ENCODE results near the gene CANX. TPM values are rescaled to one million over a fixed set of nuclear protein-coding genes. Genes with fewer than 3 reads are reported as not detected.
A peak's percentile ranks its signal among the peaks of the same experiment; 100 is the strongest.

CANX gene
- total RNA-seq, 1 donor from 2014 or later, result 633 TPM

DNA sequence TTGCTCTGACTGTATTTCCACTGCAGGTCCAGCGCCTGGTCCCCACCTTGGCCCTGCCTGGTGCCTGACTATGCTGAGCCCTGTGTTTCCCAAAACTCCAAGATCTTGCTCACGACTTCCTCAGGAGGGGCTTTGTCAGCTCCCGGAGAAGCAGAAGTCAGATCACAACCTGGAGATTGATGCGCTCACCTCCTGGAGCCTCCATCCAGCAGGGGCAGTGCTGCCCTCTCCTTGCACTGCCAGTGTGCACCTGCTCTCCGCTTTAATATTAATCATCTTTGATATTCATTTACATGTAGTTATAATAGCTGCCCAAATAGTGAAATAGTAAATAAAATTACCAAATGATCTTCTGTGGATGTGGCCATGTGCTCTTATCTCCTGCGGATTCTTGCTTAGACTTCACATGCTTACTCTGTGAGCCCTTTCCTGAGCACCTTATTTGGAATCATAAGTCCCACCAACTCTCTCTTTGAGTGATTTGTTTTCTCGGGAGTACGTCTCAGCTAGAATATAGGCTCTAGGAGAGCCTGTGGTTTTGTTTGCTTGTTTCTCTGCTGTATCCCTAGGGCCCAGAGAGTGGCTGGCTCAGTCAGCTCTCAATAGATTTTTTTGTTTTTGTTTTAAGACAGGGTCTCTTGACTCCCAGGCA is 51.2 kb downstream of the CANX start:
- DNase-seq (ENCODE audit: low read depth, low spot score), result no peak

DNA sequence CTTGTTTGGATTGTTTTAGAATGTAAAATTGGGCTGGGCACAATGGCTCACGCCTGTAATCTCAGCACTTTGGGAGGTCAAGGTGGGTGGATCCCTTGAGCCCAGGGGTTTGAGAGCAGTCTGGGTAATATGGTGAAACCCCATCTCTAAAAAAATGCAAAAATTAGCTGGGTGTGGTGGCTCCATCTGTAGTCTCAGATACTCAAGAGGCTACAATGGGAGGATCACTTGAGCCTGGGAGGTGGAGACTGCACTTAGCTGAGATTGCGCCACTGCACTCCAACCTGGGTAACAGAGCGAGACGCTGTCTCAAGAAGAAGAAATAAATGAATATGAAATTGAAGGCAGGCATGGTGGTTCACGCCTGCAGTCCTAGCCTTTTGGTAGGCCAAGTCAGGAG is 55.2 kb downstream of the CANX start:
- DNase-seq (ENCODE audit: low read depth, low spot score), result no peak

DNA sequence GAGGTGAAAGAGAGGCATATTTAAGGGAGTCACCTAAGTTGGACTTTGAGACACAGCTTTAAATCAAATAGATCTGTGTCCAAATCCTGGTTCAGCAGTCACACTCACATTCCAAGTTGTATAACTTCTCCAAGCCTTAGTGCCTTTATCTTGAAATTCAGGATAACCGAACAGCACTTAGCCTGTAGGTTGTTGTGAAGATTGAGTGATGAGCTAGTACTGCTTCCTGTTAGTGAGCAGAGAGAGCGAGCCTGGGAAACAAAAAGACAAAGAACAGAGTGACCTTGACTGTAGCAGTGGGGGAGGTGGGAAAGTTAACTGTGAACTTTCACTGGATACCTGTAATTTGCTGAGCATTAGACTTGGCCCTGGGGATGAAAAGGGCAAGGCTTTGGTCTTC is 56.3 kb downstream of the CANX start:
- DNase-seq (ENCODE audit: low read depth, low spot score), result no peak

DNA sequence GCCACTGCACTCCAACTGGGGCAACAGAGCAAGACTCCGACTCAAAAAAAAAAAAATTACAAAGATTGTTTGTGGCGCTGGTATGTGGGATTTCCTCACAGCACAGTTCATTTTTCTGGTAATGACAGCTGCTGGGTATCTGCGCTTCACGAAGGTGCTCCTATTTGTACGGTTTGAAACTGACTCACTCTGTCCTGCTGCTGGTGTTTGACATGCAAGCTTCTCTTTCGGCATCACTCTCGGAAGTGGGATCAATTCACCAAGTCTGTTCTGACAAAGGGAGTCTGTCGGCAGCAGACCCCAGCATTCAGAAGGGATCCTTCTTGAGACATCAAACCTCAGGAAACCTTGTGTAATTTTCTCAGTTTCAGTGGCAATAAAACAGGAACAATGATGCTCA is 60.2 kb downstream of the CANX start:
- no peak for DNase-seq (ENCODE audit: low read depth, low spot score)

DNA sequence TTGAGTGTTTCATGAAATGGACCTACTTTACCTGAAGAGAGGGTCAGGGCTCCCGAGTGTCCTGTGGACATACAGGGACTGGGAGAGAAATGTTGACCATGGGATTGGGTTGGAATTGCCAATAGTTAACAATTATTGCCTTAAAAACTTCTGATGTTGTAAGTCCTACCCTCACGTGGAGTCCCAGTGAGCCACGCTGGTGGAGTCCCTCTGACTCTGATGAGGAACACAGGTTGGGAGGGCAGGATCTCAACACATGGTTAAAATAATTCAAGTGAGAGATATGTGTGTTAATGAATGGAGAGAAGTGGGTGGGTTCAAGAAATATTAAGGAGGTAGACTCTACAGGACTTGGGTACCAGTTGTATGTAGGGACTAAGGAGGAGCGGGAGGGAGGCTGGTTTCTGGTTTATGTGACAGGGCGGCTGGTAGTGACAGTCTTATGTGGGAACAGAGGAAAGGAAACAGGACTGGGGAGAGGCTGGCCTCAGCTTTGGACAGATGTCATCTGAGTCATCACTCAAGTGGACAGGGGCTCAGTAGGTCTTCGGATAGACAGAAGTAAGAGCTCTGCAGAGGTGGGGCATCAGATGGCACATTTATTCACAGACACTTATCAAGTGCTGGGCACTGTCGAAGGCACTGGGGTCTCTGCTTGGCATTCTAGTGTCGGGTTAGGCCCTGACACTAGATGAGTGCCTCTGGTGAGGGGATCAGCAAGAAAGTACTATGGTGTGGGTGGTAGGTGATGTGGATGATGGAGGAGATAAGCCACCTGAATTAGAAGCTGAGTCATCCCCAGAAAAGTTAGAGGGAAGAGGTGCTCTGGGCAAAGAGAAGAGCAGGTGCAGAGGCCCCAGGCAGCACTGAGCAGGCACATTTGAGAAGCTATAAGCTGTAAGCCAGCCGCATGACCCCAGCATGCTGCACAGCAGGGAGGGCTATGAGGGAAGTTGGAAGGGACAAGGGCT is 61.1 kb downstream of the CANX start:
- DNase-seq (ENCODE audit: low read depth, low spot score), result no peak

DNA sequence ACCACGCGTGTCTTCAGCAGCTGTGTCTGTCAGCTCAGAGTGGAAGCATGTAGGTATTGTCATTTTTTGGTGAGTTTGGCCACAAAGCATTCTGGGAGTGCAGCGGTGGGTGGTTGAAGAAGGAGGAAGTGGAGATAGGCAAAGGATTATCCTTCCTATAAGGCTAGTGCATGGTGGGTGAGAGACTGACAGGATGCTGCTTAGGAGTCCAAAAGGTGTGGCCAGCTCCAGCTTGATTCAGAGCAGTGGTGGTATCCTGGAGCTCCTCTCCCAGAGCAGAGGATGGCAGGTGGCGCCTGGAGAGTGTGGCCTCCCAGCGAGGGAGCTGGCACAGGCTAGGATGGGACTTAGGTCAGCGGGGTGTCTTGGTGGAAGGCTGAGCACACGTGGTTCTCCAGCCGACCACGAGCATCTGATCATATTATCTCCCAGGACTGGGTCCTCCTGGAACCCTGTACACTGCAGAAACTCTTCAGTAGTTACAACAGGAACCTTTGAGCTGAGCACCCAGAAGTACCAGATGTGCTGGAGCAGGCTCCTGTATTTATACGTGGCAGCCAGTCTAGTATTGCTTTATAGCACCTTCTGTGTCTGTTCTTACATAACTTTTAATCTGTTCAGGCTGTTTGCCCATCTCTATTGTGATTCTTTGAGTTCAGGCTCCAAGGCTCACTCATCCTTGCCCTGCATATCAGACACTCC is 63.5 kb downstream of the CANX start:
- DNase-seq (ENCODE audit: low read depth, low spot score), result no peak

DNA sequence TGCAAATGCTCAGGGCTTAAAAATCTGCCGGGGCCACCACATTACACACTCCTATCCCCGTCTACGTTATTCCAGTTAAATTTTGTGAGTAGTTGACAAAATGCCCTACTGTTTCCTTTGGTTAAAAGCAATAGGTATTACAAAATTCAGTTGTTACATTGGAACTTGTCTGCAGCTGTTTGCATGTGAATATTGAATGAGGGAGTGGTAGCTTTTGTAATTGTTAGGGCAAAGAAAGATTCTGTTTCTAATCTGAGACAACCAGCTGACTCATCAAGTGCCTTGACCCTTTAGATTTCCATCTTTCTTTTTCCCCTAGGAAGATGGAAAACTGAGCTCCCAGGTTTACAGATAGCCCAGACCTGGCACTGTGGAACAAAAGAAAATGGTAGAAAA is 64.0 kb downstream of the CANX start:
- DNase-seq (ENCODE audit: low read depth, low spot score), result no peak

DNA sequence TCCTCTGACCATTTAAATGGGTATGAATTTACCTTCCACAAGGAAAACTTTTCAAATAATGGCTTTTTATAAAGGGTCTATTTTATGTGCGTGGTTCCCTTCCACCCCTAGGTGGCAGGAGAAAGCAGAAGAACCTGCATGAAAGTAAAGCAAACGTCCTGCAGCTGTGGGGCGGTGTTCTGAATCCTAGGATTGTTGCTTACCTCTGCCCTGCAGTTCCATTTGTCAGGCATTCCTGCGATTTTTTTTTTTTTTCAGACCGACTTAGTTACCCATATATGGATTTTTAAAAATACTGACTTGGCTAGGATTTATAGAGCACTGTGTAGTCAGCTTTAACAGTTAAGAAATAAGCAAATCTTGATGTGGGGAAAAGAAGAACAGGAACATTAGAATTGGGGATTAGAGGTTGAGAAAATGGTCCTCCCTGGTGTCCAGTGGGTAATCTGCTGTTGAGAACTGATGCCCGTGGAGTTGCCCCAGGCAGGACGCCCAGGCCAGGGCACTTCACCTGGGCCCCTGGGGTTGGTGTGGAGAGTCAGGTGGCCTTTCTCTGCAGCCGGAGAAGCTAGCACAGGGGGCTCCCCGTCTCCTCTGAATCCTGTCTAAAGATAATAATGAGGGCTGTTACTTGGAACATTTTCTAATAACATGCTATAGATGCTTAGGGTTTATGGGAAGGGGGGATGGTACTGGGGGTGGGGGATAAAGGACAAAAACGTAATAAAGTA is 64.6 kb downstream of the CANX start:
- DNase-seq (ENCODE audit: low read depth, low spot score), result peak; percentile 52

DNA sequence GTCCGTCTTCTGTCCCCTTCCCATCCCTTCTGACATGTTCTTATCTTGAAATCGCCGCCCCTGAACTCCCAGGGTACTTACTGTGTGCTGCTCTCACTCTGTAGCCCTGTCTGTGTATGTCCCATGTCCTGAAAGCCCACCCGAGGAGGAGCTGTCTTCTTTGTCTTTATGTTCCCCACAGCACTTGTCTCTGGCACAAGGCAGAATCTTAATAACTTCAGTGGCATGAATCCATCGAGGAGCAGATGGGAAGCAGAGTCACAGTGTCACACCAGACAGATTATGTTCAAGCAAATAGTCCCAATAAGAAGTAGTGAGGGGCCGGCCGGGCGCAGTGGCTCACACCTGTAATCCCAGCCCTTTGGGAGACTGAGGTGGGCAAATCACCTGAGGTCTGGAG is 65.3 kb downstream of the CANX start:
- DNase-seq (ENCODE audit: low read depth, low spot score), result no peak

DNA sequence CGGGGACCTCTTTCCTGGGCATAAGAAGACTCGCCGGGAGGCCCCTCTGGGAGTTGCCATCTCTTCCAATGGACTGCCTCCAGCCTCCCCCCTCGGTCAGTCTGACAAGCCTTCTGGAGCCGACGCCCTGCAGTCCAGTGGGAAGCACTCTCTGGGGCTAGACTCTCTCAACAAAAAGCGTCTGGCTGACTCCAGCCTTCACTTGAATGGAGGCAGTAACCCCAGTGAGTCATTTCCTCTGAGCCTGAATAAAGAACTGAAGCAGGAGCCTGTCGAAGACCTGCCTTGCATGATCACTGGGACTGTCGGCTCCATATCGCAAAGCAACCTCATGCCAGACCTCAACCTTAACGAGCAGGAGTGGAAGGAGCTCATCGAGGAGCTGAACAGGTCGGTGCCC is 66.6 kb downstream of the CANX start:
- peak; percentile 75 for DNase-seq (ENCODE audit: low read depth, low spot score)

DNA sequence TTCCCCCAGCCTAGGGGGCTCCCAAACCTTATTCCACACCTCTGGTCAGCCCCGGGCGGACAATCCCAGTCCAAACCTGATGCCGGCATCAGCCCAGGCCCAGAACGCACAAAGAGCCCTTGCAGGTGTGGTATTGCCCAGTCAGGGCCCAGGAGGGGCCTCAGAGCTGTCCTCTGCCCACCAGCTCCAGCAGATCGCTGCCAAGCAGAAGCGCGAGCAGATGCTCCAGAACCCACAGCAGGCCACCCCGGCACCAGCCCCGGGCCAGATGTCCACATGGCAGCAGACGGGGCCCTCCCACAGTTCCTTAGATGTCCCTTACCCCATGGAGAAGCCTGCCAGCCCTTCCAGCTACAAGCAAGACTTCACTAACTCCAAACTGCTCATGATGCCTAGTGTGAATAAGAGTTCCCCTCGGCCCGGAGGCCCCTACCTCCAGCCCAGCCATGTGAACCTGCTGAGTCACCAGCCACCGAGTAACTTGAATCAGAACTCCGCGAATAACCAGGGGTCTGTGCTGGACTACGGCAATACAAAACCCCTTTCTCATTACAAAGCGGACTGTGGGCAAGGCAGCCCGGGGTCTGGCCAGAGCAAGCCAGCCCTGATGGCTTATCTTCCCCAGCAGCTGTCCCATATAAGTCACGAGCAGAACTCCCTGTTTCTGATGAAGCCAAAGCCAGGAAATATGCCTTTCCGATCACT is 67.4 kb downstream of the CANX start:
- DNase-seq (ENCODE audit: low read depth, low spot score), result peak; percentile 27

DNA sequence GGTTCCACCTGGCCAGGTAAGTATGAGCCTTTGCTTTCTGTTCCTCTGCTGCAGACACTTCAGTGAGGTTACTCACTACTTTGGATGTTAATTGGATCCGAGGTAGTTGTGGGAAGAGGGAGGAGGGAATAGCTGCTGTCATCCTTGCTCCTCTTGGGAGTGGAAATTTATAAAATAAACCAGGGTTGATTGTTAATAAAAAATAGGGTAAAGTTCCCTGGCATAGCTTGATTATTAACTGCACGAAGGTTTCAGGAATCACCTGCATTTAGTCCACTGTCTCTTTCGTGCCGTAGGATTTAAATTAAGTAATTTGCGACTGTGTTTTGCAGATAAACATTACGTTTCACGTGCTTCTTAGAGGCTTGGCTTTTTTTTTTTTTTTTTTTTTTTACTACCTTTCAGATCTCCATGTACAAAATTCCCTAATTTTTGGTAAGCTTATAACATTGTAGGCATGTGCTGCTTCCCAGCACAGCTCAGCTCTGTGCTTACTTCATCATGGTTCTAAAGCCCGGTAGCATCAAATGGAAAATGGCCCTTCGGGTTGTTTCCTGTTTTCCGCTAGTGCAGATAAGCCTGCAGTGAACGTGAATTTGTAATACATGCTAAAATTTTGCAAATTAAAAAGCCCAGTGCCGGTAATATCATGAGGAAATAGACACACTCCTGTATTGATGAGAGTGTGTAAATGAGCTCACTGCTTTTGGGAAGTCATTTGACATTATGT is 68.1 kb downstream of the CANX start:
- DNase-seq (ENCODE audit: low read depth, low spot score), result no peak

DNA sequence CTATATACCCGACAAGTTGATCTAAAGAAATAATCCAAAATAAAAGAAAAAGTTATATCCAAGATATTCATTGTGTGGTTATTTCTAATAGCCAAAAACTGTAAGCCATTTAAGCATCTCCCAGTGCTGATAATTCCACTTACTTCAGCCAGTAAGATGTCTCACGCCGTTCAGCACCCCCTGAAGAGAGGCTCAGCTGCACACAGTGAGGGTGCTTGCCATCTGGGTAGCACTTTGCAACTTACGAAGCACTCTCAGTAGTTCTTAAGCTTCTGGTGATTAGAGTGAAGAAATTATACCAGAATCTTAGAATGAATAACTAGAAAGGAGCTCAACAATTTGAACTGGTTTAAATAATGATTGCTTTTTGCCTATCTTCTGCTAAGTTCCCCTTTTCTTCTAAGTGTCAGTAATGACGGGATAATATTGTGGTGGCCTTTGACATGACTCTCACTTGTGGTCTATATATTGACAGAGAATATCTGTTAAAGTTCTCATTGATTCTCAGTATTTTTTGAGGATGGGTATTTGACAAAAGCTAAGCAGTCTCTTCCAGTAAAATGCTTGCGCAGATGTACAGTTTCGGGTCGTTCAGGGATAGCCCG is 68.8 kb downstream of the CANX start:
- DNase-seq (ENCODE audit: low read depth, low spot score), result no peak

DNA sequence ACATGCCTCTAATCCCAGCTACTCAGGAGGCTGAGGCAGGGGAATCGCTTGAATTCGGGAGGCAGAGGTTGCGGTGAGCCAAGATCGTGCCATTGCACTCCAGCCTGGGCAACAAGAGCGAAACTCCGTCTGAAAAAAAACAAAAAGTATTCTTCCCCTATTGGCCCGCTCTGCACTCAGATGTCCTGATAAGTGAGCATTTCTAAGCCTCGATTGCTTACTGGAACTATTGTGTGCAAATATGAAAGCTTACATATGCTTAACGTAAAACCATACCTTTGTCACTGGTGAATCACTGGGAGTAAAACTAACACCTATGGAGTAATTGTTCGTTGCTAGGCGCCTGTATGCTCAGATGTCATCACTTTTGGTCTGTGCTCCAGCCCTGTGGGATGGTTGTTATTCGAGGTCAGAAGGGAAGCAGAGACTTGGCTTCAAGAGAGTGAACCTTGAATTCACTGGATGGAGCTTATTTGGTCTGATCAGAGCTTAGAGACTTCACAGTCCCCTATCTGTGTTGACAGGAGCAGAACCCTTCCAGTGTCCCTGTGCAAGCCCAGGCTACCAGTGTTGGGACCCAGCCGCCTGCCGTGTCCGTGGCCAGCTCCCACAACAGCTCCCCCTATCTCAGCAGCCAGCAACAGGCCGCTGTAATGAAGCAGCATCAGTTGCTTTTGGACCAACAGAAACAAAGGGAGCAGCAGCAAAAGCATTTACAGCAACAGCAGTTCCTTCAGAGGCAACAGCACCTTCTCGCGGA is 69.7 kb downstream of the CANX start:
- no peak for DNase-seq (ENCODE audit: low read depth, low spot score)

DNA sequence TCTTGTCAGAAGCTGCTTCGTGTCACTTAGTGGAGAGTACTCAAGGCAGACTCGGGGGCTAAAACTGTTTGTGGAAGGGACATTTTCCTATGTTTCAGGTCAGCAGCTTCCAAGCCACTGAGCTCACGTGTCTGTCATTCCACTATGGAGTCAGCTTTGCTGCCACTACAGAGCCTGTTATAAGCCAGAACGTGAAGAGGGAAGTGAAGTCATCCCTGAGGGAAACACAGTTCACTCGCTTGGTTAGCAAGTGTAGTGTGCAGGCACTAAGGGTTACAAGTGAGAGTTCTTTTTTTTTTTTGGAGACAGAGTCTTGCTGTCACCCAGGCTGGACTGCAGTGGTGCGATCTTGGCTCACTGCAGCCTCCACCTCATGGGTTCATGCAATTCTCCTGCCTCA is 70.5 kb downstream of the CANX start:
- no peak for DNase-seq (ENCODE audit: low read depth, low spot score)

DNA sequence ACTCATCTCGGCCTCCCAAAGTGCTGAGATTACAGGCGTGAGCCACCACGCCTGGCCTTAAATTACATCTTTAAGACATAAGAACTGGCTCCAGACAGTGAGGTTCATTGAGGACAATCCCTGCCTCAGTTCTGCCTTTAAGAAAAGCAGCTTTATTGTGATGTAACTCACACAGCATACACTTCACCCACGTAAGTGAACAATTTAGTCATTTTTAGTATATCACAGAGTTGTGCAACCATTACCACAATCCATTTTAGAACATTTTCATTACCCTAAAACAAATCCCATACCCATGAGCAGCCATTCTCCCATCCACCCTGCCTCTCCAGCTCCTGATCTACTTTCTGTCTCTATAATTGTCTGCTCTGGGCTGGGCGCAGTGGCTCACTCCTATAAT is 71.0 kb downstream of the CANX start:
- DNase-seq (ENCODE audit: low read depth, low spot score), result no peak

DNA sequence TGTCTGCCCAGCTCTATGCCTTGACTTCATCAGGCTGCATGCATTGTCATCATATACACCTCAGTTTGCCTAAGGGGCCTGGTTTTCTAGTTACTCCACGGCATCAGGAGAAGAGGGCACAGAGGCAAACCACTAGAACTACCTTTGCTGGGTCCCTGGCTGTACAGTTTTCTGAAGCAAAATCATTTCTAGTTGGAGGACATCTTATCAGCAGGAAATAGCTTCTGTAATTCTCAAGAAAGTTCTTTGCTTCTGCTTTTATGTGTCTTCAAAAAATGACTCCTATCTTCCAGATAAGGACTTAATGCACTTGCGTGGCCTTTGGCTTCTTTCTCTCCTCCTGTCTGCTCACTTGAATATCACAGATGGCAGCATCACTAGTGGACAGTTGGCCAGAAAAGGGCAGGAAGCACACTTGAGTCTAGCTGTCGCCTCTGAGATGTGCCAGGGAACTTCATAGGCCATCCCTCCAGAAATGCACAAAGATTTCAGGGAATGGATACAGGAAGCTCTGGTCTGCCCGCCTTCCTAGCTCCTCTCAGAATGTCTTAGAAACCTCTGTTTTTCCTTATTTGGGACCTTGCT is 72.6 kb downstream of the CANX start:
- DNase-seq (ENCODE audit: low read depth, low spot score), result no peak

DNA sequence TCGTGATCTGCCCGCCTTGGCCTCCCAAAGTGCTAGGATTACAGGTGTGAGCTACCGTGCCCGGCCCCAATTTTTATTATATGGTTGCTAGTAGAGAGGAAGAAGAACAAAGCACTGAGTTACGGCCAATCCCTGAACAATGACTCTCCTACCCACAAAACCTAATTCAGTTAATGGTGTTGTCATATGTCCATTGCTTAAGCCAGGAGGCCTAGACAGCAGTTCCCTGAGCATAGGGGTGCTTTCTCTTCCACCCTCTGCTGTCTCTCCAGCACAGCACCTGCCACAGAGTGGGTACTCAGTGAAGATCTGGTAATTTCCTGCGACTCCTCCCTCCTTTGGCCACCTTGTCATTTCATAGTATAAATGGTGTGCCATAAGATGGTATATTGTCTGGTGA is 73.6 kb downstream of the CANX start:
- DNase-seq (ENCODE audit: low read depth, low spot score), result no peak

DNA sequence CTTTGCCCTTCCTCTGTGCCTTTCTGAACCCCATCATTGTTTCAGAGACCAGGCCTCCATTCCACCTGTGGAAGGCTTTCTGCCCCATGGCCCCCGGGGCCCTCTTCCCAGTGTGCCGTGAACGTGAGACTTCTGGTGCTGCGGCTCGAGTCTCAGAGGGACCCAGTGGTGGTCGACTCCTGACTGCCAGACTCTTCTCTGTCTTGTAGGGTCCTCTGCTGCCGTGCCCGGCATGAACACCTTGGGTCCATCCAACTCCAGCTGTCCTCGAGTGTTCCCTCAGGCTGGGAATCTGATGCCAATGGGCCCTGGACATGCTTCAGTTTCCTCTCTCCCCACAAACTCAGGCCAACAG is 74.9 kb downstream of the CANX start:
- DNase-seq (ENCODE audit: low read depth, low spot score), result no peak
